Thoracic aorta (tissue), 2 donors: ENCODE measurements around the gene MGLL. TPM values are rescaled to one million over a fixed set of nuclear protein-coding genes. Genes with fewer than 3 reads are reported as not detected.

Experiments used
- ATAC-seq: fragments of 150-250 bp; one replicate; pipeline ENCODE4 v1.8.0; 2017; ENCODE audit warnings: low read depth; ENCODE audit not compliant: insufficient number of reproducible peaks, low FRiP score
- DNase-seq: peaks from one replicate; pipeline ENCODE4 v3.0.0-alpha.2; 2020; ENCODE audit warnings: low spot score
- H3K27ac ChIP-seq, 2 donors: fragments of 200-600 bp; sonication (generic); 1 replicate in 1 of 2; 2 replicates in 1 of 2; pipeline ENCODE4 v1.5.1; 2016; ENCODE audit warnings: mild to moderate bottlenecking in 2 of 2, moderate library complexity in 2 of 2
- H3K27me3 ChIP-seq: fragments of 200-600 bp; sonication (generic); replicated peaks from 2 replicates; pipeline ENCODE4 v1.6.0; 2016; ENCODE audit warnings: mild to moderate bottlenecking; ENCODE audit not compliant: insufficient read depth
- H3K36me3 ChIP-seq: fragments of 200-600 bp; sonication (generic); one replicate; pipeline ENCODE4 v1.5.1; 2016
- H3K4me1 ChIP-seq, 2 donors: fragments of 200-600 bp; sonication (generic); 1 replicate in 1 of 2; 2 replicates in 1 of 2; pipeline versions ENCODE4 v1.5.1 to v1.6.0; 2016; ENCODE audit warnings: low read depth in 2 of 2, mild to moderate bottlenecking in 1 of 2; ENCODE audit not compliant: control insufficient read depth in 1 of 2
- H3K4me3 ChIP-seq: fragments of 200-600 bp; sonication (generic); 2 replicates; pipeline ENCODE4 v1.5.1; 2016; ENCODE audit warnings: mild to moderate bottlenecking
- H3K9me3 ChIP-seq: fragments of 200-600 bp; sonication (generic); 2 replicates; pipeline ENCODE4 v1.5.1; 2016
- CTCF ChIP-seq: fragments of 200-600 bp; sonication (generic); IDR thresholded peaks from one replicate; pipeline ENCODE4 v1.5.1; 2019; ENCODE audit warnings: antibody characterized with exemption
- total RNA-seq, 2 donors: library from RNA; depleted of rRNA; stranded (reverse); fragments of >200 nt; gene quantifications; one replicate each; pipeline versions ENCODE4 v1.1.0 to v1.2.3, GENCODE V29; 2016

MGLL gene
- total RNA-seq, 2 donors from 2014 or later: 57.6 to 71.8 TPM

- no peak for ATAC-seq
- no peak overlapping the region for H3K27ac ChIP-seq
- no peaks in the 10 kb centered on the region for H3K27me3 ChIP-seq
- H3K9me3 ChIP-seq: no peaks in the 10 kb centered on the region
- H3K4me3 ChIP-seq: no peak overlapping the region
- H3K36me3 ChIP-seq: no peaks in the 10 kb centered on the region
- H3K4me1 ChIP-seq: peaks cover 24 to 76% of the 10 kb centered on the region in 2 donors
- no peak for TF ChIP-seq CTCF
- DNase-seq: no peak
These were observed 88.5 kb downstream of the MGLL start for GRCh38 chr3:127733781-127734180.

GRCh38 chr3:127732879-127733350 is 89.4 kb downstream of the MGLL start:
- no peak for TF ChIP-seq CTCF
- Histone ChIP-seq H3K4me1 (peaks cover 23 to 67% of the 10 kb centered on the region in 2 donors), H3K9me3 (no peaks in the 10 kb centered on the region), H3K27ac (no peak overlapping the region), H3K27me3 (no peaks in the 10 kb centered on the region), H3K4me3 (no peak overlapping the region), H3K36me3 (no peaks in the 10 kb centered on the region)
- DNase-seq: no peak
- ATAC-seq: no peak

GRCh38 chr3:127732303-127732702 is 90.0 kb downstream of the MGLL start:
- Histone ChIP-seq H3K4me3 (no peak overlapping the region), H3K4me1 (peaks cover 21 to 64% of the 10 kb centered on the region in 2 donors), H3K27ac (no peak overlapping the region), H3K36me3 (no peaks in the 10 kb centered on the region), H3K27me3 (no peaks in the 10 kb centered on the region), H3K9me3 (no peaks in the 10 kb centered on the region)
- no peak for ATAC-seq
- no peak for DNase-seq
- no peak for TF ChIP-seq CTCF

DNA sequence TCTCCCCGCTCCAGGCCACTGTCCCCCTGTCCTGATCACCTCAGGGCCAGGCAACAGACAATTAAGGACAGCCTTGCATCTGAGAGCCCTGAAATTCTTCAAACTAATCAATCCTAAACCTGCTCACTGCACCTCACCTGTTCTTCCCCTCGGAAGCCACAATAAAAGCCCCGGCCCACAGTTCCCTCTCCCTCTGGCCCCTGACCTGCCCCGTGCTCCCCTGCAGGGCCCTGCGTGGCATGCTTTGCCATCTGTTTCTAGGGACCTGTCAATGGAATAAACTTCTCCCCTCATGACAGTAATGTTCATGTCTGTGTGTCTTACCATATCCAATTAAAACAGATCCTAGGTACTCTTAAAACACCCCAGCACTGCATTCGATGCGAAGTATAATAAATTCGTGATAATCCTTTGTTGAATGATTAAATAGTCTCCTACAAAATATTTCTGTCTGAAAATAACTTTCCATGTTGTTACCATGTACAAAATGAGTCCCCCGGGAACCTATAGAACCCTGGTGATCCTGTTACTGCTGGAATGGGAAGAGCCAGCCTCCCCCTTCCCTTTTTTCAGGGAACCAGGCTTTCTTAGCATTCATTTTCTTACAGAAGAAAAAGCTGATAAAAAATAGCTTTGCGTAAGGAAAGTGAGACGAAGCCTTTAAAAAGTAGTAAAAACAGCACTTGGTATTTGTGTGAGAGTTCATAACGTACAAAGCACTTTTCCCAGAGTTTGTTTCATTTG is 90.6 kb downstream of the MGLL start:
- DNase-seq (no peak), ATAC-seq (no peak)
- Histone ChIP-seq H3K27ac (no peak overlapping the region), H3K9me3 (no peaks in the 10 kb centered on the region), H3K36me3 (no peaks in the 10 kb centered on the region), H3K27me3 (no peaks in the 10 kb centered on the region), H3K4me3 (no peak overlapping the region), H3K4me1 (peaks cover 21 to 59% of the 10 kb centered on the region in 2 donors)
- TF ChIP-seq CTCF: no peak

DNA sequence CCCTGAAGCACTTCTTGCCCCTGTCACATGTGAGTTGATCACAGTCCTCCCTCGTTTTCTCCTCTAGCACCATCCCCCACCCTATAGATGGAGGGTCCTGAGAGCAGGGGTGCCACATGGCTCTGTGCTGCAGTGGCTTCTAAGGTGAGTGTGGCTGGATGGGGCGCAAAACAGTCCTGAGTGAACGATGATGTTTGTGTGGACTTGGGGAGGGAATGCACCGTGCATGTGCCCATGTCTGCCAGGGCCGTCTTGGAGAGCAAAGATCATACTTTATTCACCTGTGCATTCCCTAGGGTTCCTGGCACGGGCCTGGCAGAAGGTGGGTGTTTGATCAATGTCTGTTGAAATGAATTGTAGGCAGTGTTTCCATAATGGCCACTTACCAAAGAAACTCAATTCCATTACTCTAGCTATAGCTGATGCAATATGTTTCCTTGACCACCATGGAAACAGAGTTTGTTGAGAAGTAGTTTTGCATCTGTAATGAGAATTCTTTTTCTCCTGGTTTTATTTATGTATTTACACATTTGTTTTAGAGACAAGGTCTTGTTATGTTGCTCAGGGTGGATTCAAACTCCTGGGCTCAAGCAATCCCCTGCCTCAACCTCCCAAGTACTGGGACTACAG is 91.5 kb downstream of the MGLL start:
- Histone ChIP-seq H3K27me3 (no peaks in the 10 kb centered on the region), H3K4me1 (peaks cover 18 to 50% of the 10 kb centered on the region in 2 donors), H3K9me3 (no peaks in the 10 kb centered on the region), H3K36me3 (no peaks in the 10 kb centered on the region), H3K27ac (no peak overlapping the region), H3K4me3 (no peak overlapping the region)
- DNase-seq: no peak
- no peak for ATAC-seq
- no peak for TF ChIP-seq CTCF
